Glutamatergic neuron (in vitro differentiated cells): ENCODE results near the gene NTM. TPM values are rescaled to one million over a fixed set of nuclear protein-coding genes. Genes with fewer than 3 reads are reported as not detected.

Experiments
- DNase-seq: peaks from one replicate; pipeline ENCODE4 v3.0.0; 2022
- H3K27ac Mint-ChIP-seq: one replicate; pipeline ENCODE4 v1.8.0; 2020; ENCODE audit warnings: mild to moderate bottlenecking, mixed read lengths, inconsistent platforms; ENCODE audit not compliant: unreplicated experiment
- H3K27me3 Mint-ChIP-seq: one replicate; pipeline ENCODE4 v1.8.0; 2020; ENCODE audit warnings: mild to moderate bottlenecking, moderate library complexity, mixed read lengths, inconsistent platforms; ENCODE audit not compliant: unreplicated experiment
- H3K36me3 Mint-ChIP-seq: one replicate; pipeline ENCODE4 v1.8.0; 2020; ENCODE audit warnings: mild to moderate bottlenecking, mixed read lengths, inconsistent platforms; ENCODE audit not compliant: unreplicated experiment
- H3K4me1 Mint-ChIP-seq: one replicate; pipeline ENCODE4 v1.8.0; 2020; ENCODE audit warnings: mild to moderate bottlenecking, low read depth, mixed read lengths, inconsistent platforms; ENCODE audit not compliant: unreplicated experiment
- H3K4me3 Mint-ChIP-seq: one replicate; pipeline ENCODE4 v1.8.0; 2020; ENCODE audit warnings: mild to moderate bottlenecking, mixed read lengths, inconsistent platforms; ENCODE audit not compliant: unreplicated experiment
- H3K9me3 Mint-ChIP-seq: one replicate; pipeline ENCODE4 v1.8.0; 2020; ENCODE audit warnings: mild to moderate bottlenecking, moderate library complexity, mixed read lengths, inconsistent platforms; ENCODE audit not compliant: unreplicated experiment
- total RNA-seq: library from RNA; stranded (reverse); fragmentation: NEBNext Ultra II Directional; extraction: Animal tissue kit (Norgen Biotek cat#: 25700); gene quantifications from one replicate; pipeline ENCODE4 v1.2.1, GENCODE V29; 2021; ENCODE audit not compliant: unreplicated experiment
- TF ChIP-seq, protein P1 (sequence below): fragments of 200-600 bp; sonication (generic); IDR thresholded peaks from one replicate; pipeline ENCODE4 v1.5.0; 2021; ENCODE audit not compliant: partially characterized antibody, unreplicated experiment

The NTM gene
- total RNA-seq, 1 donor from 2014 or later: 1.2 TPM

DNA sequence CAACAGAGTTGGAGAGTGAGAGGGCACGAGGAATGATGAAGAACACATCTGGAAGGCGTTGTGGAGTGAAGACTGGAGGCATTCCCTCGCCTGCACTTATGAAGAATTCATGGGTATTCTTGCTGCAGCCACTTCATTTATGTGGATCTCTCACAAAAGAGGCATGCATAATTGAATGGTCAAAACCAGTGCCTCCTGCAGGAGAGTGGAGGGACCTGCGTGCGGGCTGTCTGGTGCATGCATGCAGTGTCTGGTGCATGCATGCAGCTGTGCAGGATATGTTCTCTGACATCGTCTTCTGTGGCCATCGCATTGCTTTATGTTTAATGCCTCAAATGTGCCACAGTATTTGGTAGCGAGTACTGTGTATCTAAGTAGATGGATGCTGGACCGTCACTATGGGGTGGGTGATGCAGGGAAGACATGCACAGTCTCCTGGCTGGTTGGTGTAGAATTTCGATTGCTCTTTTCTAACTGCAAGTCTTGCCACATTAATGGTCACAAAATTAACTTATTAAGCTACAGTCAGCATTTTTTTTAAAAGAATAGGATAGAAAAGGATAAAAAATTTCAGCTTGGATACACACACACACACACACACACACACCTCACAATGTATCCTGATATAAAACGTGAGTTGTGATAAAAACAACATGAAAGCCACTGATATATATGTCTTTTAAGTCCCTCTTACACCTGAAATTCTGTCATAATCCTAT is 20.9 kb upstream of the NTM start:
- Mint-ChIP-seq H3K36me3 (no peaks in the 10 kb centered on the region), H3K4me1 (peaks cover 2% of the 10 kb centered on the region), H3K4me3 (no peak overlapping the region), H3K27me3 (no peaks in the 10 kb centered on the region), H3K9me3 (no peaks in the 10 kb centered on the region), H3K27ac (no peak overlapping the region)
- TF ChIP-seq, protein P1, sequence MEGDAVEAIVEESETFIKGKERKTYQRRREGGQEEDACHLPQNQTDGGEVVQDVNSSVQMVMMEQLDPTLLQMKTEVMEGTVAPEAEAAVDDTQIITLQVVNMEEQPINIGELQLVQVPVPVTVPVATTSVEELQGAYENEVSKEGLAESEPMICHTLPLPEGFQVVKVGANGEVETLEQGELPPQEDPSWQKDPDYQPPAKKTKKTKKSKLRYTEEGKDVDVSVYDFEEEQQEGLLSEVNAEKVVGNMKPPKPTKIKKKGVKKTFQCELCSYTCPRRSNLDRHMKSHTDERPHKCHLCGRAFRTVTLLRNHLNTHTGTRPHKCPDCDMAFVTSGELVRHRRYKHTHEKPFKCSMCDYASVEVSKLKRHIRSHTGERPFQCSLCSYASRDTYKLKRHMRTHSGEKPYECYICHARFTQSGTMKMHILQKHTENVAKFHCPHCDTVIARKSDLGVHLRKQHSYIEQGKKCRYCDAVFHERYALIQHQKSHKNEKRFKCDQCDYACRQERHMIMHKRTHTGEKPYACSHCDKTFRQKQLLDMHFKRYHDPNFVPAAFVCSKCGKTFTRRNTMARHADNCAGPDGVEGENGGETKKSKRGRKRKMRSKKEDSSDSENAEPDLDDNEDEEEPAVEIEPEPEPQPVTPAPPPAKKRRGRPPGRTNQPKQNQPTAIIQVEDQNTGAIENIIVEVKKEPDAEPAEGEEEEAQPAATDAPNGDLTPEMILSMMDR: peak; percentile 12
- no peak for DNase-seq

DNA sequence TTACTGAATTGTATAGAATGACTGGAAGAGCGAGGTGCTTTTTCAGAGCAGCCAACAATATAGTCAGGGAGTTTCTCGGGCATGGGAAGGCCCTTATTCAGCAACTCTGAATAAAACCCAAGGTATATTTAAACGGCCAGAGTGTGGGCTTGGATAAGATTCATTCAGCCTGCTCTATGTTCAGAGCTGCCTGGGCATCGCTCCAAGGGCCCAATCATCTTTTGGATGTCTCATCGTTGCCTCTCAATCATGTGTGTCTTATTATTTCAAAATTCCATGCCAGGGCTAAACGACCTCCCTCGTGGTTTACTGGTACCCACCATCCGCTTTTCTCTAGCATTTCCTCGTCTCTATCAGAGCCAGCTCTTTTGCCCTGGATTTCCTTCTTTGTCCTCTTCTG is 19.5 kb upstream of the NTM start:
- Mint-ChIP-seq H3K4me1 (peaks cover 2% of the 10 kb centered on the region), H3K27me3 (no peaks in the 10 kb centered on the region), H3K4me3 (no peak overlapping the region), H3K9me3 (no peaks in the 10 kb centered on the region), H3K27ac (no peak overlapping the region), H3K36me3 (no peaks in the 10 kb centered on the region)
- TF ChIP-seq, protein P1: no peak
- DNase-seq: no peak

DNA sequence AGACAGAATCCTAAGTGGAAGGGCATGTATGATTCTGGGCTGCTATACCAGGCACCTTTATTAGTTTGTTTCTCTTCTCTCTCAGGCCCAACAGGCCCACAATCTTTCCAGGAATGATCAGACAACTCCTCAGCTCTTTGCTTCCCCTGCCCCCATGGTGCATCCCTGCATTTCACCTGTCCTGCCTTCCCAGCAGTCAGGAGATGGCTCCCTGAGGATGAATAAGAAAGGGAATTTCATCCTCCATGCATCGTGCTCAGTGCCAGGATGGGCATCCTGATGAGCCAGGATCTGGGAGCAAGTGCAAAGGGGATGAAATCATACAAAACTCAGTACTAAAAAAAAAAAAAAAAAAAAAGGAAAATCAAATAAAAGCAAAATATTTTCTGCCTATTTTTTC is 18.6 kb upstream of the NTM start:
- H3K4me3 Mint-ChIP-seq: no peak overlapping the region
- no peaks in the 10 kb centered on the region for H3K9me3 Mint-ChIP-seq
- TF ChIP-seq, protein P1: no peak
- no peaks in the 10 kb centered on the region for H3K27me3 Mint-ChIP-seq
- H3K36me3 Mint-ChIP-seq: no peaks in the 10 kb centered on the region
- no peak for DNase-seq
- H3K27ac Mint-ChIP-seq: no peak overlapping the region
- H3K4me1 Mint-ChIP-seq: peaks cover 2% of the 10 kb centered on the region

DNA sequence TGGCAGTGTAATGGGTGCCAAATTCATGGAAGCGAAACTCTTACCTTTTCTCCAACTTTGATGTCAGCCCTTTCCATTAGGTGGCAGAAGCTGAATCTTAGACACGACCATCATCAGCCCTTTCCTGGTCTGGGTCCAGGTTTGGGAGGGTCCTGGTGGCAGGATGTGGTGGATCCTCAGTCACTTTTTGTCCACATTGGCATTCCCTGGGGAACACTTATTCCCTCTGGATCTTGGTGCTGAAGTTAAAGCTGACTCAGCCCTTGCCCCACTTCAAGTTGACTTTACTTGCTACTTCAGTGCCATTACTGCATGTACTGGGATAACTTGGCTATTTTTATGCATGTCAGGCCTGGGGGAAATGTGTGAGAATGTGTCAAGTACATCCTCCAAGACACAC is 16.6 kb upstream of the NTM start:
- no peak overlapping the region for H3K27ac Mint-ChIP-seq
- no peak for DNase-seq
- H3K36me3 Mint-ChIP-seq: no peaks in the 10 kb centered on the region
- no peaks in the 10 kb centered on the region for H3K9me3 Mint-ChIP-seq
- H3K4me3 Mint-ChIP-seq: no peak overlapping the region
- TF ChIP-seq, protein P1: no peak
- H3K27me3 Mint-ChIP-seq: no peaks in the 10 kb centered on the region
- peaks cover 2% of the 10 kb centered on the region for H3K4me1 Mint-ChIP-seq

DNA sequence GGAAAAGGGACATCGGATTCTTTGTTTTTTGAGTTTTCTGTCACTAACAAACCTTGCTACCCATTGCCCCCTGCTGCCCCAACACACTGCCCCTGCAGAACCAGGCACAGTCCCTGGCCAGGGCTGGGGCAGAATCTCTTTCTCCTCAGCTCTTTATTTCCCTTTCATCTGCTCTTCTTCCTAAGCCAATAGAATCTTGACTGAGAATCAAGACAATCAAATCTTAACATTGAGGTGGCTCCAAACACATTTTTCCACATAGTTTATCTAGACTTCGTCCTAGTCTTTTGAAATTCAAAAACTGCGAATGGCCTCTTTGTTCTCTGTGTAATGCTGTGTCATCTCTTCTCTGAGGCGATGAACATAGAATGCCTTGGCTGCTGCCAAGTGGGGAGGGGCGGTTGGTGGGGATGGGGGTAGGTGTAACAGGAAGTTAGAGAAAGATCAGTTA is 16.1 kb upstream of the NTM start:
- TF ChIP-seq, protein P1: no peak
- H3K4me3 Mint-ChIP-seq: no peak overlapping the region
- DNase-seq: no peak
- peaks cover 2% of the 10 kb centered on the region for H3K4me1 Mint-ChIP-seq
- H3K27me3 Mint-ChIP-seq: no peaks in the 10 kb centered on the region
- no peak overlapping the region for H3K27ac Mint-ChIP-seq
- no peaks in the 10 kb centered on the region for H3K9me3 Mint-ChIP-seq
- no peaks in the 10 kb centered on the region for H3K36me3 Mint-ChIP-seq
